G401.6 (cell line): ENCODE data around the gene CARMIL3.
A peak's percentile ranks its signal among the peaks of the same experiment; 100 is the strongest.
"Not testable (repeated sequence)": the region's sequence is repeated elsewhere in the genome, so short reads cannot be mapped to it uniquely, and the experiment has no call there.

Experiments
- FAIRE-seq: peaks from 2 replicates; lab custom pipeline; 2012; peaks lifted over from hg19 to GRCh38; lab: Jason Lieb, UNC

CARMIL3 gene

GRCh38 chr14:24051789-24052655 lies at the start of gene CARMIL3:
Gene CARMIL3 (plus strand): TSS chr14:24052009. CDS start chr14:24052154, 145 bp downstream.
- no peak for FAIRE-seq

DNA sequence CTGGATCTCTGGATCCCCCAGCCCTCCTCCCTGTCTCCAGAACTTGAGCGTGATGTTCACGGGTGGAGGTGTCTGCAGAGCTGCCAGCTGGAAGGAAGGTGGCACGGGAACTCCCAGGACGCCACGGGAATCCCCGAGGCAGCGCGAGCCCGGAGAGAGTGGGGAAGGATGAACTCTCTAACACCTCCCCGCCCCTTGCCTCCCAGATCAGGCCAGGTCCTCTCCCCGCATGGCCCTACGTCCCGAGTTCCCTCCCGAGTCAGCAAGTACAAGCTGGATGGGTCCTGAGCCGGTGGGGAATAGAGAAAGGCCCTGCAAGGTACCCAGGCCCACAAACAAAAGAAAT lies 45.4 kb upstream of the CARMIL3 start:
- FAIRE-seq: not testable (repeated sequence)

- FAIRE-seq: not testable (repeated sequence)
Observed at GRCh38 chr14:24006817-24007652, 44.8 kb upstream of the CARMIL3 start.

DNA sequence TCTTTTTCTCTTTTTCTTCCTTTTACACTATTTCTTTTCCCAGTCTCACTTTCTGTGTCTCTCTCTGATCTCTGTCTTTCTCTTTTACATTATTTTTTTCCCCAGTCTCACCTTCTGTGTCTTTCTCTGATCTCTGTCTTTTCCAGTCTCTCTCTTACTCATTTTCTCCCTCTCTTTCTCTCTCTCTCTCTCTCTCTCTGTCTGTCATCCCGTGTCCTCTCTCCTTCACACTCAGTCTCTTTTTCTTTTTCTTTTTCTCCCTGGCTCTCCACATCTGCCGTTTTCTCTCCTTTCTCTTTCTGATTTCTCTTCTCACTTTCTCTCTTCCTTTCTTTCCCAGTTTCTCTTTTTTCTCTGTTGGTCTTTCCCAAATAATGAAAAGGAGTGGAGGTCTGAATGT lies 40.8 kb upstream of the CARMIL3 start:
- FAIRE-seq: no peak

- not testable (repeated sequence) for FAIRE-seq
Observed at GRCh38 chr14:24012726-24013273, 39.0 kb upstream of the CARMIL3 start.

GRCh38 chr14:24013654-24014514 lies 37.9 kb upstream of the CARMIL3 start:
- FAIRE-seq: peak; percentile 68

DNA sequence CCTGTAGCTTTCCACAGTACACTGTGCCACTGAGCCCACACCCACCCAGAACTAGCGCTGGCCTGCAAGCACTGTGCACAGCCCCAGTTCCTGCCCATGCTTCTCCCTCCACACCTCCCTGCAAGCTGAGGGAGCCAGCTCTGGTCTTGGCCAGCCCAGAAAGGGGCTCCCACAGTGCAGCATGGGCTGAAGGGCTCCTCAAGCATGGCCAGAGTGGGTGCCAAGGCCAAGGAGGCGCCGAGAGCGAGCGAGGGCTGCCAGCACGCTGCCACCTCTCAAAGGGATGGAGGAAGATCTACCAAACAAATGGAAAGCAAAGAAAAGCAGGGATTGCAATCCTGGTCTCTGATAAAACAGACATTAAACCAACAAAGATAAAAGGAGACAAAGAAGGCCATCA lies 36.1 kb upstream of the CARMIL3 start:
- not testable (repeated sequence) for FAIRE-seq

- not testable (repeated sequence) for FAIRE-seq
Observed at GRCh38 chr14:24018978-24019377, 32.8 kb upstream of the CARMIL3 start.

- FAIRE-seq: not testable (repeated sequence)
Observed at GRCh38 chr14:24019944-24020343, 31.9 kb upstream of the CARMIL3 start.

GRCh38 chr14:24020520-24020919 lies 31.3 kb upstream of the CARMIL3 start:
- not testable (repeated sequence) for FAIRE-seq

GRCh38 chr14:24024939-24025418 lies 26.8 kb upstream of the CARMIL3 start:
- not testable (repeated sequence) for FAIRE-seq

DNA sequence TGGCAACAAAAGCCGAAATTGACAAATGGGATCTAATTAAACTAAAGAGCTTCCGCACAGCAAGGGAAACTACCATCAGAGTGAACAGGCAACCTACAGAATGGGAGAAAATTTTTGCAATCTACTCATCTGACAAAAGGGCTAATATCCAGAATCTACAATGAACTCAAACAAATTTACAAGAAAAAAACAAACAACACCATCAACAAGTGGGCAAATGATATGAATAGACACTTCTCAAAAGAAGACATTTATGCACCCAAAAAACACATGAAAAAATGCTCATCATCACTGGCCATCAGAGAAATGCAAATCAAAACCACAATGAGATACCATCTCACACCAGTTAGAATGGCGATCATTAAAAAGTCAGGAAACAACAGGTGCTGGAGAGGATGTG lies 22.1 kb upstream of the CARMIL3 start:
- not testable (repeated sequence) for FAIRE-seq

DNA sequence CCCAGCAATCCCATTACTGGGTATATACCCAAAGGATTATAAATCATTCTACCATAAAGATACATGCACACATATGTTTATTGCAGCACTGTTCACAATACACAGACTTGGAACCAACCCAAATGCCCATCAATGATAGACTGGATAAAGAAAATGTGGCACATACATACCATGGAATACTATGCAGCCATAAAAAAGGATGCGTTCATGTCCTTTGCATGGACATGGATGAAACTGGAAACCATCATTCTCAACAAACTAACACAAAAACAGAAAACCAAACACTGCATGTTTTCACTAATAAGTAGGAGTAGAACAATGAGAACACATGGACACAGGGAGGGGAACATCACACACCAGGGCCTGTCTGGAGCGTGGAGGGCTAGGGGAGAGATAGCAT lies 20.5 kb upstream of the CARMIL3 start:
- FAIRE-seq: not testable (repeated sequence)

- no peak for FAIRE-seq
Observed at GRCh38 chr14:24032727-24033418, 18.9 kb upstream of the CARMIL3 start.

DNA sequence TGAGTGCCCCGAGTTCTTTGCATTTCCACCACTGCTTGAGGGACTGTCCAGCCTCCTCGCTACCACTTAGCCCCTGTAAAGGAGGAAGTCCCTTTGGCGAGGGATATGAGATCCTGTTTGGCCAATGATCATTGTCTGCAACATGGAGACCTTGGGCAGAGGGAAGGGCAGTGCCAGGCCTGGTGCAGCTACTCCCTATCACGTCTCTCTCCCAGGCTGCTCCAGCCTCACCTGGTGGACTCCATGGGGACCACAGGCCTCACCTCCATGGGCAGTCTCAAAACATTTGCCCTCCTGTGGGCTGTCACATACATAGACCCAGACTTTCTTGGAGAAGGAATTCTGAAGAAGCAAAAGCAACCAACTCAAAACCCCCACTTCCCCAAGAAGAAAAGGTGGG lies 16.0 kb upstream of the CARMIL3 start:
- not testable (repeated sequence) for FAIRE-seq

GRCh38 chr14:24036169-24036962 lies 15.4 kb upstream of the CARMIL3 start:
- FAIRE-seq: no peak

DNA sequence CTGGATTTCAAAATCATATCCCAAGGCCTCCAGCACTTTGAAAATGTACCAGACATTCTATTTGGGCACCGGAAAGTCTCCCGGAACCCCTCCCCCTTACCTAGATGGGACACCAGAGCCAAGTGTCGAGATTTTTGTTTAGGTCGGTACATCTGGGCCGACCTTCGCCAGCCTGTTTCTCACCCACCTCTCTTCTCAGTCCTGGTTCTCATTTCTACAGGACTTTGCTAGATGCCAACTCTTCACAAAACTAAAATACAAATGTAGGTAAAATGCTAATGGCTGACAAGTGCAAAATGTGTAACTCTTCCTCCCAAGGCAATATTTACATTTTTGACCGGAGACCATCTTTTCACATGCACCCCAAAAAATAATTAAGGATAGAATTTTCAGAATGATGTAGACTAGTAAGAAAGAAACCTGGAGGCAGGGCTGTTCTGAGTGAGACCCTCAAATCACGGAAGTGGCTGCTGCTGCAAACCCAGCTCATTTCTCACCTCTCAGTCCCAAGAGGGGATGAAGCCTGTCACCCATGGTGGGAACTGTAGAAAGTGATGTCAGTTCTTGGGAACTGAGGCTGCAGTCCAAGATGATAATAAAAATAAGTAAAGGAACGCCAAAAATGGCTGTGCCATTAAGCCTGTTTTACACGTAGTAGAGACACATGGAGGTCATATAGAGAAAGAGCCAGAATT lies 14.7 kb upstream of the CARMIL3 start:
- not testable (repeated sequence) for FAIRE-seq

GRCh38 chr14:24037658-24038037 lies 14.2 kb upstream of the CARMIL3 start:
- no peak for FAIRE-seq

- FAIRE-seq: no peak
Observed at GRCh38 chr14:24038686-24039085, 13.1 kb upstream of the CARMIL3 start.

DNA sequence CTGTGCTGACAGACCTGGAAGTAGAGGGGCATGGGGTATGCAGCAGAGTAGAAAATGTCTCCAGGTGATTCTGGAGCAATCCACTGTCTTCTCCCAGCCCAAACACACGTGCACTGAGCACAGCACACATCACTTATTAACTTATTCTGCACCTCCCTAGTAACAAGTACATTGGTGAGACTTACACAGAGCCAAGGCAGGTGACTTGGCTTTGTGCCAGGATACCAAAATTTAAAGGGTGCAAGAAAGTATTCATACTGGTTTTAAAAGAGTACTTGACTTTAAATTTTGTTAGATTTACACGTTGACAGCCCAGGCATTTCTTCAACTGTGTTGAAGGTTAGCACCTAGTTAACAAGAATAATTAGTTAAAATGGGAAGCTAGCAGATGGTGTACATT lies 11.1 kb upstream of the CARMIL3 start:
- no peak for FAIRE-seq
